ENCODE data around the gene SDR42E2.

DNA sequence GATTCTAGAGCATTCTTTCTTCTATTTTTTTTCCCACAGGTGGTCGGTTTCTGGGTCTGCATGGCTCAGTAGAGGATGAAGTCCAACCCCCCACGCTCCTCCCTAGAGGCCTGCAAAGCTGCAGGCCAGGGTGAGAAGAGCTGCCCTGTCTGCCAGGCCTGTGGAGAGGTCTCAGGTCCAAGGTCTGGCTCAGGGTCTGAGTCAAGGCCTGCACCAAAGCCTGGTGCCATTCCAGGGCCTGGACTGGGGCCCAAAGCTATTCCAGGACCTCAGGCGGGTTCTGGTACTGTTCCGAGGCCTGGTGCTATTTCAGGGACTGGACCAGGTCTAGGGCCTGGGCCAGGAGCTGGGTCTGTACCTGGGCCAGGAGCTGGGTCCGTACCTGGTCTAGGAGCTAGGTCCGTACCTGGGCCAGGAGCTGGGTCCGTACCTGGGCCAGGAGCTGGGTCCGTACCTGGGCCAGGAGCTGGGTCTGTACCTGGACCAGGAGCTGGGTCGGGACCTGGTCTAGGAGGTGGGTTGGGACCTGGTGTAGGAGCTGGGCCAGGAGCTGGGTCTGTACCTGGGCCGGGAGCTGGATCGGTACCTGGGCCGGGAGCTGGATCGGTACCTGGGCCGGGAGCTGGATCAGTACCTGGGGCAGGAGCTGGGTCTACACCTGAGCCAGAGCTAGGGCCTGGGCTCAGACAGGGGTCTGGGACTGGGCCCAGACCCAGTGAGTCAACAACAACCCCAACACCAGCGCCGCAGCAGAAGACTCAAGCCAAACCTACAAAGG is 3.4 kb downstream of the SDR42E2 start:
- TF ChIP-seq TAF1 (IDR thresholded peaks at IDR 0.05; ENCODE audit: low read depth, low read length) (no peak), POLR2AphosphoS5 (IDR thresholded peaks at IDR 0.05; ENCODE audit: low read depth, low read length) (no peak), POLR2A (IDR thresholded peaks at IDR 0.05; ENCODE audit: low read depth, low read length) (no peak), SPI1 (IDR thresholded peaks at IDR 0.05; ENCODE audit: low read depth, low read length) (no peak), POU2F2 (IDR thresholded peaks at IDR 0.05; ENCODE audit: low read depth, low read length) (no peak)
